ENCODE results near the gene ZIC5.

DNA sequence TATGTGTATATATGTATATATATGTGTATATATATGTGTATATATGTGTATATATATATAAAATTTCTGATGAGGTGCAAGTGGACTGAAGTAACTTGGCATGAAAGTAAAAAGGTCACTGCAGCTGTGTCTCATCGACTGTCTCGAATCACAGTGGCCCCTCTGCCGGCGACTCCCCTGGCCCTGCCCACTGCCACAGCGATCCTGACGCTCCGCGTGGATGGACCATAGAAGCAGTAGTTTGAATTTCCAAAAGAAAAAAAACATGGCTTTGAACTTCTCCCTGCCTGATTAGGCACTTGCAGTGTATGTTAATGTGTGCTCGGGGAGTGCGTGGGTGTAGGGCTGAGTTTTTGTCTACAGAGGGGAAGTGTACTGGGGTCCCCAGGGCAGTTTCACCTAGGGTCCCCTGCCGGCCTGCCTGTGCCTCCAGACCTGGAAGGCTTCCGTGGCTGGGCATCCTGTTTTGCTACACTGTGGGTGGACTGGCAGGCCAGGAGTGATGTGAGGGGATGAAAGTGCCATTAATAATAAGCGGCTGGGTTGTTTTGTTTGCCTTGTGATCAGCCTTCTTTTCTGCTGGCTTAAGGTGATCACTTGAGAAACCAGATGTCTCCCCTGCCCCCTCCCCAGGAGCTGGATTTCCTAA is 10.8 kb downstream of the ZIC5 start:
- TF ChIP-seq, protein P1, sequence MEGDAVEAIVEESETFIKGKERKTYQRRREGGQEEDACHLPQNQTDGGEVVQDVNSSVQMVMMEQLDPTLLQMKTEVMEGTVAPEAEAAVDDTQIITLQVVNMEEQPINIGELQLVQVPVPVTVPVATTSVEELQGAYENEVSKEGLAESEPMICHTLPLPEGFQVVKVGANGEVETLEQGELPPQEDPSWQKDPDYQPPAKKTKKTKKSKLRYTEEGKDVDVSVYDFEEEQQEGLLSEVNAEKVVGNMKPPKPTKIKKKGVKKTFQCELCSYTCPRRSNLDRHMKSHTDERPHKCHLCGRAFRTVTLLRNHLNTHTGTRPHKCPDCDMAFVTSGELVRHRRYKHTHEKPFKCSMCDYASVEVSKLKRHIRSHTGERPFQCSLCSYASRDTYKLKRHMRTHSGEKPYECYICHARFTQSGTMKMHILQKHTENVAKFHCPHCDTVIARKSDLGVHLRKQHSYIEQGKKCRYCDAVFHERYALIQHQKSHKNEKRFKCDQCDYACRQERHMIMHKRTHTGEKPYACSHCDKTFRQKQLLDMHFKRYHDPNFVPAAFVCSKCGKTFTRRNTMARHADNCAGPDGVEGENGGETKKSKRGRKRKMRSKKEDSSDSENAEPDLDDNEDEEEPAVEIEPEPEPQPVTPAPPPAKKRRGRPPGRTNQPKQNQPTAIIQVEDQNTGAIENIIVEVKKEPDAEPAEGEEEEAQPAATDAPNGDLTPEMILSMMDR (IDR thresholded peaks at IDR 0.05; ENCODE audit: insufficient read depth, low read length, poor library complexity, severe bottlenecking), result no peak
- TF ChIP-seq EZH2phosphoT487 (conservative IDR thresholded peaks at IDR 0.05; ENCODE audit: low read length), result no peak
